HG03045 (cell line): ENCODE data around the gene HMX2.
"Not testable (repeated sequence)": the region's sequence is repeated elsewhere in the genome, so short reads cannot be mapped to it uniquely, and the experiment has no call there.

ENCODE experiments used
- ATAC-seq: cut with Tn5 transposase; IDR thresholded peaks from one replicate; pipeline ENCODE4 v1.9.1; 2021; ENCODE audit warnings: mild to moderate bottlenecking, moderate library complexity; ENCODE audit not compliant: unreplicated experiment

HMX2 gene

DNA sequence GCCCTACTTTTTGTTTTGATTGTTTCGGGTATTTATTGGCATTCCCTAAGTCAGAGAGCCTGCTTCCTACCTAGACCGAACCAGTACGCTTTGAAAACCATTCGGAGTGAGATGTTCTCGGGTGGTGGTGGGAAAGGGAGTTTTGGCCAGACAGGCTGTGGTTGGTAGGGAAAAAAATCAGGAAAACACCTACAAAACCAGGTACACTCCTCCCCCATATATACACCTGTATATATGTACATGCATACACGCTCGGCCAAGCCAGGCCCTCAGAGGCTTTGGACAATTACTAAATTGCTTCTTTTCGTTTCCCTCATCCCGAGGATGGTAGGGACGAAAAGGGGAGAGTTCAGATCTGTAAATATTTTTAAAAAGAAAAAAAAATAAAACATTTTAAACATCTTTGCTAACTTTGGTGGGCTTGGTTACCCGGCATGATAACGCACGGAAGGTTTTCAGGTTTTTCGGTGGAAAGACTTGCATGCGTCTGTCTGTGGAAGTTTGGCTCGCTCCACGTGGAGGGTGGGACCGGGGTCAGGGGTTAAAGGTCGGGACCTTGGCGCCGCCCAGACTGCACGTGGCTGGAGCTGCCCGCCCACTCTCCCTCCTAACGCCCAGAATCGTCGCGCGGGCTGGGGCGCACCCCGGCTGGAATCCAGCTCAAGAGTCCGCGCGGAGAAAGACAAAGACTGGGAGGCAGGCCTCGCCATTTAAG lies 2.5 kb downstream of the HMX2 start:
- ATAC-seq = no peak

DNA sequence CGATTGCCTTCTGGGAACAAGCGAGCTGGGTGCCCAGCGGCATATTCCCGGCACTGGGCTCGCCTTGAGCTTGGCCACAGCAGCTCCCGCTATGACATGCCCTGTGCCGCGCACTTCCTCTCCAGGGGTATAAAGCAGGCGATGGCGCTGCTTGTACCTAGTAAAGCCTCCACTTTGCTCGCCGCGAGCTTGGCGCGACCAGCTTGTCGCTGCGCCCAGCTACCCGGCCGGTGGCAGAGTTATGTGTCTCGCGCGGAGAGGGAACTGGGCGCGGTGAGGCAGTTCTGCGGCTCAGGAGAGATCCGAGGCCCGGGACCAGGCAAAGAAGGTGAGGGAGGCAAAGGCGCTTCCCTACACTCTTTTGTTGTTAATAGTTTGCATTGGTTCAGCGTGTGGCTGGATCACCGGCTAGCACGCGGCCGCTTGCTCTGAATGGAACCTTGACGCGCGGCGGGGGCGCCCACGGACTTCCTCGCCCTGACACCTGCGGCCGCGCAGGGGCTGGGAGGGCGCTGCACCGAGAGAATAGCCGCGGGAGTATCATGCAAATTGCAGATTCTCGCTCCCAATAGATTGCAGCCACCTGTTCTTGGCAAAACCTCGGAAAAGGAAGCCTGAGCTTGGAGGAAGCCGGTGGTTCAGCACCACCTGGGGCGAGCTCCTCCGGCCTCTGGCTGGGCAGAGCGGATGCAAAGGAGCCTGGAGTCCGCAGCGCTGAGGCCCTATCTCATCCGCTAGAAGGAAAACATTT lies 3.2 kb downstream of the HMX2 start:
- no peak for ATAC-seq

DNA sequence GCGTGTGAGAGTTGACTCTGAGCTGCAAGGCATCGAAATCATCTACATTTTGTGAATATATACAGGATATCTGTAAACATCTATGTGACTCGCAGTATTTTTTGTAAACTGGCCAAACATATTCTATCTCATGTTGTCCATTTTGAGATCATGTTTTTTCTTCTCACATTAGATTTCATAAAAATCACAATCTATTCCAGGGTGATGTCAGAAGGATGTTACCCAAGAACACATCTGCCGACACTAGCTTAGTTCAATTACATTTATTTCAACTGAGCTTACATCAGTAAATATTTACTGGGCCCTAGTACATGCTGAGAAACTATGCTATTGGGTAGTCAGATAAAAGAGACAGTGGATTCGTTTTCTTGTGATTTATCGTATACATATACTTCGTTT lies 3.8 kb downstream of the HMX2 start:
- ATAC-seq = no peak

DNA sequence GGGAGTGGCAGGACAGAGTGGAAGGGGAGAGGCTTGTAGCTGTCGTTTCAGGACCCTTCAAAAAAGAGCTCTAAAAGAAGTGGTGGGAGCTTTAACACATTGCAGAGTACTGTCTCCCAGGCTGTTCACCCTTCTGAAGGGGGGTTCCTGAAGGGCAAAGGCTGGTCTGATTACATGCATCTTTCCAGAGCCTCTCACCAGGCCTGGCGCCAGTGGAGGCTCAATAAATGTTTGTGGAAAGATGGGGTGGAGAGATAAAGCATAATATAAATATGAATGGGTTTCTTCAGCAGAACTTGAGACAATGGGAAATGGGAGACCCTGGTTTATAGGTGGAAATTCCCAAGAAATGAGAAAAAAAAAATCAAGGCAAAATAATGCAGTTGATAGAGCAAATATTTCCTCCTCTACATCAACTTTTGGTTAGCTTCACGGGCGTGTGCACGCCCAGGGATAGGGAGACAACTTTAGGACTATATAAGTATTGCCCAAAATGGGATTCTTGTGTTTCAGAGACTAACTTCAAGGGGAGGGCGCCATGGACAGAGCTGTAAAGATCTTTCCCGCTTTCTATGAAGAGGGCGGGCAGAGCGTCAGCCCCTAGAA lies 5.7 kb downstream of the HMX2 start:
- no peak for ATAC-seq

DNA sequence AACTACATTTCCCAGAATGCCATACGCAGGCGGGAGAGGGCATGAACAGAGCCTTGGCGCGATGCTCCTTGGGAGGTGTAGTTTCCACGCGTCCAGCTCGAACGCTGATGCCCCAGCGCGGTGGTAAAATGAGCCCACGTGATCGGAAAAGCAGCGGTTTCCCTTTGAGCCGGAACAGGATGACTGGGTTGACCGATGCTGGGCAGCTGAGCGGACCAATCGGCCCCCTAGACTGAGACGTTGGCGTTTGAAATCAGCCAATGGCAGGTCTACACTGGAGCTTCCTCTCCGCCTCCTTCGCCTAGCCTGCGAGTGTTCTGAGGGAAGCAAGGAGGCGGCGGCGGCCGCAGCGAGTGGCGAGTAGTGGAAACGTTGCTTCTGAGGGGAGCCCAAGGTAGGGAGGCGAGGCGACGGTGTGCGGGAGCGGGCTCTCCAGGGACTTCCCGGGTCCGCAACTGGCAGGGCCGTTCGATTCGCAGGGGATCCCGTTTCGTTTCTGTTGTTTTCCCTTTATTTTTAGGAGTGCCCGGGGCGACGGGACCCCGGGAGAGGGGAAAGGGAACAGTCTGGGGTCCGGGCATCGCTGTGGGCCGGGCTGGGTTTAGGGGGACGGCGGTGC lies 6.3 kb downstream of the HMX2 start, which contains the start of gene BUB3:
Gene BUB3, plus strand, starts transcription at position 311 of the 619 bp plus-strand sequence. CDS start 516 bp downstream, outside the sequence.
- ATAC-seq = peak; percentile 93

DNA sequence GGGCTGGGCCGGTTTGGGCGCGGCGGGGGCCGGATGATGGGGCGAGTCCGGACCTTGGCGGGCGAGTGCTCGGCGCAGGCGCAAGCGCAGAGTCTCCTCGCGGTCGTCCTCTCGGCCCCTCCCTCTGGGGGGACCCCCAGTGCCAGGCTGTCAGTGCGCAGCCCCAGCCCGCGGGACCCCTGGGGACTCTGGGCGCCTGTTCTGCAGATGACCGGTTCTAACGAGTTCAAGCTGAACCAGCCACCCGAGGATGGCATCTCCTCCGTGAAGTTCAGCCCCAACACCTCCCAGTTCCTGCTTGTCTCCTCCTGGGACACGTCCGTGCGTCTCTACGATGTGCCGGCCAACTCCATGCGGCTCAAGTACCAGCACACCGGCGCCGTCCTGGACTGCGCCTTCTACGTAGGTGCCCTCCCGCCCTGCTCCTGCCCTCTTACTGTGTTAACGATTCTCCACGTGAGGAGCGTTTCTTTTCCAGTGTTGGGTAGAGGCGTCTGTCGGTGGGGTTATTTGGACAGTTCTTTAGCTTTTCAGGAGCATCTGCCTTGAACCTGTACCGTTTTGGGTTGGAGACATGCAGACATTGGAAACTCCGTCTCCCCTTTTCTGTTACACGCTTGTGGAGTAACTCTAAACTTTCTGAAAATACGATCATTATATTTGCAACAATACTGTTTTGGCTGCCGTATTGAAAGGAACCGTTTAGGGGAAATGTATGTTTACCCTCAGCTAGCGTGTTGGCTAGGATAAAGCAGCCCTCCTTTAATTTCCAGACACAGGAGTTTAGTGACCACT lies 7.0 kb downstream of the HMX2 start:
- peak; percentile 53 for ATAC-seq

DNA sequence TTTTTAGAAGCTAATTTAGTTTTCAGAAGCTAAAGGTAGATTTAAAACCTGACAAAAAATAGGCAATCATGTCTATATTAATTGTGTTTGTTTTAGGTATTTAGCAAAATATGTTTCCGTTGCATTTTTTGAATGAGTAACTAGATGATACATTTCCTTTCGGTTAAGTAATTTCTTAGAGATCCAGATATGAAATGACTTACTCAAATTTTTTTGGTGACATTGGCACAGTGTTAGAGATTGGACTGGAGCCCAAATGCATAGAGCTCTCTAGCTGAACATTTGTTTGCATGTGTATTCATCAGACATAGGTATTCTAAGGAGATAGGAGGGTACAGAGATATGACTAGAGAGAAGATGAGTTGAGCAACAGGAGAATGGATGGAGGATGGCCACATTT lies 8.1 kb downstream of the HMX2 start:
- no peak for ATAC-seq

DNA sequence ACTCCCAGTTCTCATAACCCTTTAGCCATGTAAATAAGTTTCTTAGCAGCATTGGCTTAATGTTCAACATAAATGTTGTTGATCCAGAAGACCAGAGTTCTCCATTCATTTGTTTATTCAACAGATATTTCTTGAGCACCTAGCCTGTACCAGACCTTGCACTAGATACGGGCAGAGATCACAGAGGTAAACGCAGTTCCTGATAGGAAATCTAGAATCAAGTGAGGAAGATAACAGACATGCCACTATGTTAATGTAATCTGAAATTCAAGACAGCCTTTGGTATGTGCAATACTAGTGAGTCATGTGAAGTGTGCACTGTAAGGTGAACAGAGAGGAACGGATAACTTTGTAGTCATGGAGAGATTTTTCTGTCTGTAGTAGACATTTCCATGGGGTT lies 9.3 kb downstream of the HMX2 start:
- ATAC-seq = no peak

DNA sequence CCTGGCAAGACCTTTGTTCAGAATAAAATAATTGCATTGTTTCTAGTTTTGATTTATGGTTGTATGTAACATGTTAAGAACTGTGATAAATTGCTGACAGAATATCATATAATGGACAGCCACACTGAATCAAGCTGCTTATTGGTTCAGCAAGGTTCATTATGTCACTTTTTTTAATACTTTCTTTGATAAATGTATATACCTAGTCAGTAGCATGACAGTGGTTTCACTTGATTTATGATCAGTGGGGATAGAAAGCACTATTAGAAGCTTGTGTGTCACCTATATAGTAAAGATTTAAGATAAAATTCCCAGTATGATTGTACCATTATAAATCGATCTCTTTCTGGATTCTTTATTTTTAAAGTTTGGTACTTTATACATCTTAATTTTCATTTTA lies 10.7 kb downstream of the HMX2 start:
- no peak for ATAC-seq

DNA sequence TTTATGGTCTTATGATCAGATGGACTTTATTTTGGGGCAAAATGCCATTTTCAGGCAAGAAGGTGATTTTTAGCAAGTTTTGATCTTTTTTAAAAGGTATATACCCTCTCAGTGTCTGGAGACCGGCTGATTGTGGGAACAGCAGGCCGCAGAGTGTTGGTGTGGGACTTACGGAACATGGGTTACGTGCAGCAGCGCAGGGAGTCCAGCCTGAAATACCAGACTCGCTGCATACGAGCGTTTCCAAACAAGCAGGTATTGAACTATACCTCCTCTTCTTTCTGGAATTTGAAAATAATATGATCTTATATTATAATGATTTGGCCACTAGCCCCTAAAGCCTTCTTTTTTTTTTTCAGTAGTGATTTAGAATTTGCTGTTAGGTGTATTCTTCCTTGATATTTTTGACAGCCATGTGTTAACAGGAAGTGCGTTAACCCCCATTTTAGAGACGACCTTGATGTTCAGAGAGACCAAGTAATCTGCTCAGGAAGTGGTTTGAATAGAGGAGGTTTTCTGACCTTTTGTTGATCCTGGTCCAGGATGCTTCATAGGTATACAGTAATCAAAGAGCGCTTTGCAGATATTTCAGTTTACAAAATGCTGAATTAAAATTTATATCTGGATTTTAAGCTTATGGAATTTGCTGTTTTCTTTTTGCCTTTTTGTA lies 12.5 kb downstream of the HMX2 start:
- no peak for ATAC-seq

DNA sequence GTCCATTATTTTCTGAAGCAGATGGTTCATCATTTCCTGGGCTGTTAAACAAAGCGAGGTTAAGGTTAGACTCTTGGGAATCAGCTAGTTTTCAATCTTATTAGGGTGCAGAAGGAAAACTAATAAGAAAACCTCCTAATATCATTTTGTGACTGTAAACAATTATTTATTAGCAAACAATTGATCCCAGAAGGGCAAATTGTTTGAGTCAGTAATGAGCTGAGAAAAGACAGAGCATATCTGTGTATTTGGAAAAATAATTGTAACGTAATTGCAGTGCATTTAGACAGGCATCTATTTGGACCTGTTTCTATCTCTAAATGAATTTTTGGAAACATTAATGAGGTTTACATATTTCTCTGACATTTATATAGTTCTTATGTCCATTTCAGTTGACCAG lies 16.4 kb downstream of the HMX2 start:
- no peak for ATAC-seq

DNA sequence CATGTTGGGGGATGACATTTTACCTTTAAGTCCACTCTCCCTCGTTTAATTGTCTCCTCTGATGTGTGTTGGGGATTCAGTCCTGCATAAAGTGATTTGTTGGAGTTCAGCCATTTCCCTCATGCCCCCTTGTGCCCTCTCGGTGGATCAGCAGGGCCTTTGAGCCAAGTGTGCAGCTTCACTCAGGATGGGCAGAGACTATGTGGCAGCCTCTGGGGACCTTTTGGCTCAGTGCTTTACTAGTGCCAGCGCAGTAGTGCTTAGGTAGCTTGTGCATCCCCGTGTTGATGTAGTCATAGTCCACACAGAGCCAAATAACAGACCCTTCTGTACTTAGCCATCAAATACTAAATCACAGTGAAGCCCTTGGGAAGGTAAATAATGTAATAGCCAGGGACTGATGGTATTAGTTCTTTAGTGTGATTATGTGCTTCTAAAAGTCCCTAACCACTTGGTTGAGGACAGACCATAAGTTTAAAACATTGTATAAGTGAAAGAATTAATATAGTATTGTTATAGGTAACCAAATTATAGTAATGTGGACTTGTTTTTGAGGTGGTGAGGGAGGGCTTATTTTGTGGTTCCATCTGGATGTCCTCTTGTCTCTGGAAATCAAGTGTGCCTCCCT lies 17.6 kb downstream of the HMX2 start:
- ATAC-seq = no peak

DNA sequence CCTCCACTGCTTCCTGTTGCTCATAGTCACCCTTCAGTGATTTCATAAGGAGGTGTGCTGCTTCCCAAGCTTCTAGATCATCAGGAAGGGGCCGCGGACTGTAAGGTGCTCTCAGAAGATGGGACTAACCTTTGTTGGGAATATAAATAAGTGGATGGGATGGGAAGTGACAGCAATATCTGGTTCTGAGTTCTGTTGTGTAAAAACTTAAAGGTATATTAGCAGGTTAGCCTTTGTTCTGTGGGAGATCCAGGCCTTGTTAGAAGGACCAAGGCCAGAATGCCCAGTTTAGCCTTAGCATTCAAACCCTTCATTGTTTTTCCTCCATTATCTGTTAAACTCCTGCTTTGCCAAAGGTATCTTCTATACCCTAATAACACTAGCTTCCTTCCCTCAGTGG lies 18.7 kb downstream of the HMX2 start:
- no peak for ATAC-seq

DNA sequence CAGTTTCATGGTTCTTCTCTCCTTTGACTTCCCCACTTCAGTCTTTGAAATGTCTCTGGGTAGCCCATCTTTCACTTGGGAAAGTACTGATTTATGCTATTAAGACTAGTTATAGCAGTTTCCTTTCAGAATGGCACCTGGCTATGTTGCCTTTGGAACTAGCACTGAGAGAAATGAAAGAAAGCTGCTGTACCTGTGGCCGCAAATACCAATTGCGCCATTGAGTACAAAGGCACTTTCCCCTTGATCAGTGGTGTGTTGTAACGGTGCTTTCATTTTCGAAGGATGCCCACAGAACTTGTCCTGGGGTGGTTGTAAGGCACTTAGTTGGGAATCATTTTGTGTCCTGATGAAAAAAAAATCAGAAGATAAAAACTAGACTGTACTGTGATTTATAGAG lies 23.0 kb downstream of the HMX2 start:
- ATAC-seq = no peak

DNA sequence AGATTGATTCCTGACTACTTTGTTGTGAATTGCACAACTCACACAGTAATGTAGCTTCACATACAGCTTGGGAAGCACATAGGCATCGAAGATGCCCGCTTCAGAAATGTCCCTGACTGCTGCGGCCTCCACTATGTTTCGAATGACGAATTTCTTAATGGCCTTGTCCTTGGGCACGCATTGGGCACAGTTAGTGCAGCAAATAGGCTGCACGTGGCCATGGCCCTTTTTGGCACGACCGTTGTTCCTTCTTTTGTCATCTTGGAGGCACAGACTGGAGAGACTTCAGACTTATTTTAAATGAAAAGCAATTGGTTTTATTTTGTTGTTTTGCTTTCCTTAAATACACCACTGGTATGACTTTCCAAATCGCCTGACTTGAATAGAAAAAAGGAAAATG lies 23.7 kb downstream of the HMX2 start:
- not testable (repeated sequence) for ATAC-seq

DNA sequence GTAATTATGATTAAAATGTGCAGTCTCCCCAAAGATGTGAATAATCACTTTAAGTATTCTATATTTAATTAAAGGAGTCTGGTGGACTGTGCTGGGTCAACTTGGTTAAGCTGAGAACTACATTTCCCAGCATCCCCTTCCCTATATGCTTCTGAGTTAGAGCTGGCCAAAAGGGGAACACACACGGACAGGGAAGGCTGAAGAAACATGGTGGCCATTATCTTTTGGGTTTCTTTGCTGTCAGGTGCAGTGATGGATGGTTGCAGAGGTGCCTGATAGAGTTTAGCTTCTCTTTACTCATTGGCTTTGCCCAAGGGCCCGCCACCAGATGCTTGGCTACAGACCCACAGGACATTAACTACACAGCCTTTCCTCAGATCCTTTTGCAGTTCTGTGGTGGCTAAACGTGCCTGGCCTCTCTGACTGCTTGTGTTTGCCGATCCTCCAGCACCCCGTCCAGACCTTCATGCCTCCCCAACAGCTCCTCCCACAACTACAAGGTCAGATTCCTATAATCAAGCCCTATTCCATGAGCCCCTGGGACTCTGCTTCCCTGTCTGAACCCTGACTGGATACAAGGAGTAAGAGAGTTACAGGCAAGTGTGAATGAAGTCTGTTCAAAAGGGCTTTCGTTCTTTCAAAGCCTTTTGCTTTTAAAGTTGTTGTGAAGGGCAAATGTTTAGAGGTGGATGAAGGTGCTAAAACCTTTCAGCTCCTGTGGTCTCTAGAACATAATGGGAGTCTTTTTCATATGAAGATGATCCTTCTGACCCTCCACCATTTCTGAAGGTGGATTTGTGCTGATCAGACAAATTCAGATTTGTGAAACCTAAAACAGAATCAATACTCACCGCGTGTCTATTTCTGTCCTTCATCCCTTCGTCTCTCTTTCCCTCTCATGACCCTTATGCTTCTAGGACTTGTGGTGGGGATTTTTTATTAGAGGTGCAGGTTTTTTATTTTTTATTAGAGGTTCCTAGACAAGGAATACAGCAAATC lies 27.8 kb downstream of the HMX2 start:
- no peak for ATAC-seq

DNA sequence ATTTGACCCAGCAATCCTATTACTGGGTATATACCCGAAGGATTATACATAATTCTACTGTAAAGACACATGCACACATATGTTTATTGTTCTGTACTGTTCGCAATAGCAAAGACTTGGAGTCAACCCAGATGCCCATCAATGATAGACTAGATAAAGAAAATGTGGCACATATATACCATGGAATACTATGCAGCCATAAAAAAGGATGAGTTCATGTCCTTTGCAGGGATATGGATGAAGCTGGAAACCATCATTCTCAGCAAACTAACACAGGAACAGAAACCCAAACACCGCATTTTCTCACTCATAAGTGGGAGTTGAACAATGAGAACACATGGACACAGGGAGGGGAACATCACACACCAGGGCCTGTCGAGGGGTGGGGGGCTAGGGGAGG lies 30.5 kb downstream of the HMX2 start:
- not testable (repeated sequence) for ATAC-seq
